ENCODE results near the gene FAM3A. TPM values are rescaled to one million over a fixed set of nuclear protein-coding genes. Genes with fewer than 3 reads are reported as not detected.

FAM3A gene
- total and polyA plus RNA-seq, 2 of the 4 experiments (the other 2 are of a cell fraction), result 14.0 to 47.2 TPM

DNA sequence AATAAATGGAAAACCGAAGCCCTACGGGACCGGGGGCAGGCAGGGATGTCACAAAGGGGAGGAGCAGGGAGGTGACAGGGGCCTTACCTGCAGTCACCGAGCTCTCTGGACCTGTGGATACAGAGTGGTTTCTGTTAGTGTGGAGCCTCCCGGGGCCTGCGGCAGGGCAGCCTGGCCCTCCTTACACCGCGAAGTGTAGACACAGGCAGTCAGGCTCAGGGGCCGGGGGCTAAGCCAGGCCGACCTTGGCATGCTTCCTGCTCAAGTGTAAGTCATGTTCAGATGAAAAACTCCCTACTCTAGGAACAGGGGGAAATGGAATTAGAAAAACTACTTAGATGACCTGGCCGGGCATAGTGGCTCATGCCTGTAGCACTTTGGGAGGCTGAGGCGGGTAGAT lies 4.3 kb downstream of the FAM3A start:
- H4K20me1 ChIP-seq (ENCODE audit: insufficient read depth, low read length), result no peaks in the 10 kb centered on the region
- no peak overlapping the region for H3K27ac ChIP-seq (ENCODE audit: insufficient read depth, low read length)
- H3K36me3 ChIP-seq (ENCODE audit: control insufficient read depth, insufficient read depth, low read length), result peaks cover 9% of the 10 kb centered on the region; the same call in 1 of the 2 replicates
- ATAC-seq (ENCODE audit: low read depth) (no peak), DNase-seq (no peak)
- no peaks in the 10 kb centered on the region for H3K27me3 ChIP-seq (ENCODE audit: control insufficient read depth, insufficient read depth, low read length)
- H2BK20ac ChIP-seq (ENCODE audit: low read depth, low read length), result no peak overlapping the region
- H3K18ac ChIP-seq (ENCODE audit: low read depth, low read length), result no peak overlapping the region
- no peak overlapping the region for H3K9ac ChIP-seq (ENCODE audit: low read depth, low read length)
- peaks cover 8 to 12% of the 10 kb centered on the region in 2 experiments; a peak in 2 of 4 replicates for H3K79me1 ChIP-seq (ENCODE audit: low read depth in 1 of 2, low read length in 2 of 2)
- H4K91ac ChIP-seq (ENCODE audit: insufficient read depth, low read depth, low read length), result no peak overlapping the region
- no peak for TF ChIP-seq RCOR1 (IDR thresholded peaks at IDR 0.05; ENCODE audit: insufficient replicate concordance, low read length)
- no peak for TF ChIP-seq MXI1 (IDR thresholded peaks at IDR 0.05; ENCODE audit: borderline replicate concordance, low read depth, low read length)
- TF ChIP-seq, protein P1, sequence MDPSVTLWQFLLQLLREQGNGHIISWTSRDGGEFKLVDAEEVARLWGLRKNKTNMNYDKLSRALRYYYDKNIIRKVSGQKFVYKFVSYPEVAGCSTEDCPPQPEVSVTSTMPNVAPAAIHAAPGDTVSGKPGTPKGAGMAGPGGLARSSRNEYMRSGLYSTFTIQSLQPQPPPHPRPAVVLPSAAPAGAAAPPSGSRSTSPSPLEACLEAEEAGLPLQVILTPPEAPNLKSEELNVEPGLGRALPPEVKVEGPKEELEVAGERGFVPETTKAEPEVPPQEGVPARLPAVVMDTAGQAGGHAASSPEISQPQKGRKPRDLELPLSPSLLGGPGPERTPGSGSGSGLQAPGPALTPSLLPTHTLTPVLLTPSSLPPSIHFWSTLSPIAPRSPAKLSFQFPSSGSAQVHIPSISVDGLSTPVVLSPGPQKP (IDR thresholded peaks at IDR 0.05; ENCODE audit: borderline replicate concordance, low read depth, low read length), result no peak
- no peak for TF ChIP-seq RFX5 (IDR thresholded peaks at IDR 0.05; ENCODE audit: low read depth, low read length)
- no peak for TF ChIP-seq NFE2L2 (IDR thresholded peaks at IDR 0.05; ENCODE audit: low read depth, low read length)
- TF ChIP-seq CHD1 (IDR thresholded peaks at IDR 0.05; ENCODE audit: low read depth, low read length), result no peak
- no peak for TF ChIP-seq RAD21 (IDR thresholded peaks at IDR 0.05; ENCODE audit: low read length)
- no peak for TF ChIP-seq FOS (IDR thresholded peaks at IDR 0.05; ENCODE audit: low read depth, low read length)
- TF ChIP-seq CEBPB (IDR thresholded peaks at IDR 0.05; ENCODE audit: low read depth, low read length), result no peak
- no peak for TF ChIP-seq BHLHE40 (IDR thresholded peaks at IDR 0.05; ENCODE audit: low read depth, low read length)
- TF ChIP-seq, protein P2, sequence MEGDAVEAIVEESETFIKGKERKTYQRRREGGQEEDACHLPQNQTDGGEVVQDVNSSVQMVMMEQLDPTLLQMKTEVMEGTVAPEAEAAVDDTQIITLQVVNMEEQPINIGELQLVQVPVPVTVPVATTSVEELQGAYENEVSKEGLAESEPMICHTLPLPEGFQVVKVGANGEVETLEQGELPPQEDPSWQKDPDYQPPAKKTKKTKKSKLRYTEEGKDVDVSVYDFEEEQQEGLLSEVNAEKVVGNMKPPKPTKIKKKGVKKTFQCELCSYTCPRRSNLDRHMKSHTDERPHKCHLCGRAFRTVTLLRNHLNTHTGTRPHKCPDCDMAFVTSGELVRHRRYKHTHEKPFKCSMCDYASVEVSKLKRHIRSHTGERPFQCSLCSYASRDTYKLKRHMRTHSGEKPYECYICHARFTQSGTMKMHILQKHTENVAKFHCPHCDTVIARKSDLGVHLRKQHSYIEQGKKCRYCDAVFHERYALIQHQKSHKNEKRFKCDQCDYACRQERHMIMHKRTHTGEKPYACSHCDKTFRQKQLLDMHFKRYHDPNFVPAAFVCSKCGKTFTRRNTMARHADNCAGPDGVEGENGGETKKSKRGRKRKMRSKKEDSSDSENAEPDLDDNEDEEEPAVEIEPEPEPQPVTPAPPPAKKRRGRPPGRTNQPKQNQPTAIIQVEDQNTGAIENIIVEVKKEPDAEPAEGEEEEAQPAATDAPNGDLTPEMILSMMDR (conservative IDR thresholded peaks at IDR 0.05; ENCODE audit: low read depth, low read length), result no peak
- no peak for TF ChIP-seq SMC3 (IDR thresholded peaks at IDR 0.05; ENCODE audit: low read depth, low read length)
- TF ChIP-seq, protein P3, sequence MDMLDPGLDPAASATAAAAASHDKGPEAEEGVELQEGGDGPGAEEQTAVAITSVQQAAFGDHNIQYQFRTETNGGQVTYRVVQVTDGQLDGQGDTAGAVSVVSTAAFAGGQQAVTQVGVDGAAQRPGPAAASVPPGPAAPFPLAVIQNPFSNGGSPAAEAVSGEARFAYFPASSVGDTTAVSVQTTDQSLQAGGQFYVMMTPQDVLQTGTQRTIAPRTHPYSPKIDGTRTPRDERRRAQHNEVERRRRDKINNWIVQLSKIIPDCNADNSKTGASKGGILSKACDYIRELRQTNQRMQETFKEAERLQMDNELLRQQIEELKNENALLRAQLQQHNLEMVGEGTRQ (IDR thresholded peaks at IDR 0.05; ENCODE audit: low read depth, low read length), result no peak
- no peak for TF ChIP-seq MAZ (IDR thresholded peaks at IDR 0.05; ENCODE audit: borderline replicate concordance, low read depth, low read length)
- TF ChIP-seq POLR2A (IDR thresholded peaks at IDR 0.05; ENCODE audit: low read depth, low read length), result no peak
- H2BK15ac ChIP-seq (ENCODE audit: low read depth, low read length), result no peak overlapping the region
- no peak overlapping the region for H2BK120ac ChIP-seq (ENCODE audit: low read depth, low read length)
- no peak overlapping the region for H3K4me2 ChIP-seq (ENCODE audit: low read depth, low read length)
- H3K9me1 ChIP-seq (ENCODE audit: insufficient read depth, low read length), result peaks cover 3% of the 10 kb centered on the region
- no peak overlapping the region for H3K23ac ChIP-seq (ENCODE audit: low read depth, low read length)
- WGBS, 2 experiments (ENCODE audit: extremely low coverage in 2 of 2, insufficient read length in 1 of 2), result 70% methylated on average over 2 of the region's 12 CpGs; no CpG with 5 or more reads in 1 of the 2 experiments
- no peak overlapping the region for H4K8ac ChIP-seq (ENCODE audit: low read depth in 2 of 2, low read length in 2 of 2)
- no peak overlapping the region for H2AK9ac ChIP-seq (replicated peaks; ENCODE audit: low read depth, low read length, poor library complexity)
- in situ Hi-C loops (cut with MboI; ENCODE audit: low sequenced_read_pairs), result no loop called here
- no peak overlapping the region for H3K4ac ChIP-seq (ENCODE audit: low read depth, low read length)
- no peak overlapping the region for H2AFZ ChIP-seq (replicated peaks; ENCODE audit: low read length, poor library complexity)
- no peak overlapping the region for H3K4me3 ChIP-seq (ENCODE audit: insufficient read depth, low read depth, low read length)
- no peak overlapping the region for H4K5ac ChIP-seq (ENCODE audit: low read depth, low read length)
- CTCF ChIA-PET, result no interaction called here
- no peak overlapping the region for H2AK5ac ChIP-seq (ENCODE audit: low read depth, low read length)
- intact Hi-C loops (cut with micrococcal nuclease), result no loop called here
- H2BK5ac ChIP-seq (ENCODE audit: low read depth, low read length, poor library complexity, severe bottlenecking), result no peak overlapping the region
- POLR2A ChIA-PET (ENCODE audit: unreplicated experiment), result no interaction called here
- no TSS peak for BruUV-seq (replicated peaks)
- H3K9me3 ChIP-seq (ENCODE audit: control insufficient read depth, insufficient read depth, low read length), result peaks cover 3% of the 10 kb centered on the region; the same call in 1 of the 2 replicates
- H3K4me1 ChIP-seq (ENCODE audit: control insufficient read depth, insufficient read depth, low read length), result no peaks in the 10 kb centered on the region
- no peak overlapping the region for H3K56ac ChIP-seq (ENCODE audit: extremely low read depth, insufficient read depth, low read length)
- dilution Hi-C loops (cut with HindIII; ENCODE audit: low sequenced_read_pairs, unreplicated experiment), result no loop called here
- H3K14ac ChIP-seq (replicated peaks; ENCODE audit: low read depth, low read length), result no peak overlapping the region
